H9 (cell line): ENCODE results near the gene FOS. TPM values are rescaled to one million over a fixed set of nuclear protein-coding genes. Genes with fewer than 3 reads are reported as not detected.
A peak's percentile ranks its signal among the peaks of the same experiment; 100 is the strongest.

ENCODE experiments used
- DNase-seq: peaks from one replicate; pipeline ENCODE4 v3.0.0-alpha.2; 2017
- H2AFZ ChIP-seq: one replicate; pipeline ENCODE4 v1.6.1; 2013; ENCODE audit warnings: mild to moderate bottlenecking, low read length, control low read depth, moderate library complexity
- H2AK5ac ChIP-seq: 2 replicates; pipeline ENCODE4 v1.6.1; 2013; ENCODE audit warnings: low read length, control low read depth, mixed read lengths; ENCODE audit not compliant: insufficient read length
- H2BK120ac ChIP-seq: one replicate; pipeline ENCODE4 v1.6.1; 2013; ENCODE audit warnings: low read depth, mild to moderate bottlenecking, low read length, control low read depth, inconsistent platforms; ENCODE audit not compliant: poor library complexity, severe bottlenecking
- H2BK12ac ChIP-seq: 2 replicates; pipeline ENCODE4 v1.6.1; 2013; ENCODE audit warnings: low read length, control low read depth, mixed read lengths, low read depth; ENCODE audit not compliant: insufficient read length
- H2BK15ac ChIP-seq: 2 replicates; pipeline ENCODE4 v1.6.1; 2013; ENCODE audit warnings: low read depth, low read length, control low read depth
- H2BK20ac ChIP-seq: one replicate; pipeline ENCODE4 v1.6.1; 2013; ENCODE audit warnings: low read depth, mild to moderate bottlenecking, low read length, control low read depth, inconsistent platforms; ENCODE audit not compliant: poor library complexity, severe bottlenecking
- H2BK5ac ChIP-seq: 2 replicates; pipeline ENCODE4 v1.6.1; 2013; ENCODE audit warnings: low read length, control low read depth, mixed read lengths; ENCODE audit not compliant: insufficient read length
- H3K14ac ChIP-seq: 2 replicates; pipeline ENCODE4 v1.6.1; 2013; ENCODE audit warnings: low read length, control low read depth; ENCODE audit not compliant: insufficient read depth
- H3K18ac ChIP-seq: 2 replicates; pipeline ENCODE4 v1.6.1; 2013; ENCODE audit warnings: low read depth, mild to moderate bottlenecking, mixed read lengths, low read length, control low read depth; ENCODE audit not compliant: insufficient read length
- H3K23ac ChIP-seq: 2 replicates; pipeline ENCODE4 v1.6.1; 2013; ENCODE audit warnings: low read length, control low read depth, mixed read lengths, low read depth; ENCODE audit not compliant: insufficient read length
- H3K23me2 ChIP-seq: 2 replicates; pipeline ENCODE4 v1.6.1; 2013; ENCODE audit warnings: low read depth, mild to moderate bottlenecking, mixed read lengths, low read length, control low read depth; ENCODE audit not compliant: insufficient read length, poor library complexity, severe bottlenecking
- H3K27ac ChIP-seq: 2 replicates; pipeline ENCODE4 v1.5.1; 2013; ENCODE audit warnings: low read length, control low read depth, mixed read lengths, low read depth; ENCODE audit not compliant: insufficient read length
- H3K27me3 ChIP-seq: 2 replicates; pipeline ENCODE4 v1.6.1; 2013; ENCODE audit warnings: low read length, control low read depth, inconsistent platforms; ENCODE audit not compliant: insufficient read depth
- H3K4ac ChIP-seq: 2 replicates; pipeline ENCODE4 v1.6.1; 2013; ENCODE audit warnings: low read depth, mild to moderate bottlenecking, control low read depth, inconsistent platforms, low read length, moderate library complexity
- H3K4me1 ChIP-seq: 2 replicates; pipeline ENCODE4 v1.6.1; 2013; ENCODE audit warnings: low read length, control low read depth, inconsistent platforms; ENCODE audit not compliant: insufficient read depth
- H3K4me2 ChIP-seq: 2 replicates; pipeline ENCODE4 v1.6.1; 2013; ENCODE audit warnings: low read length, control low read depth, mixed read lengths; ENCODE audit not compliant: insufficient read length, insufficient read depth
- H3K56ac ChIP-seq: 2 replicates; pipeline ENCODE4 v1.6.1; 2013; ENCODE audit warnings: low read depth, mild to moderate bottlenecking, mixed read lengths, low read length, control low read depth; ENCODE audit not compliant: insufficient read length
- H3K79me1 ChIP-seq: 2 replicates; pipeline ENCODE4 v1.6.1; 2013; ENCODE audit warnings: low read depth, mild to moderate bottlenecking, moderate library complexity, low read length, control low read depth, inconsistent platforms; ENCODE audit not compliant: insufficient read depth, poor library complexity, severe bottlenecking
- H3K79me2 ChIP-seq: 2 replicates; pipeline ENCODE4 v1.6.1; 2013; ENCODE audit warnings: low read length, control low read depth, inconsistent platforms; ENCODE audit not compliant: insufficient read depth
- H3K9ac ChIP-seq: 2 replicates; pipeline ENCODE4 v1.6.1; 2013; ENCODE audit warnings: low read length, control low read depth, mixed read lengths; ENCODE audit not compliant: insufficient read length; ENCODE audit errors: extremely low read depth
- H3K9me3 ChIP-seq: one replicate; pipeline ENCODE4 v1.6.1; 2013; ENCODE audit warnings: low read depth, low read length, inconsistent platforms; ENCODE audit not compliant: control insufficient read depth
- H3T11ph ChIP-seq: one replicate; pipeline ENCODE4 v1.6.1; 2013; ENCODE audit warnings: mild to moderate bottlenecking, low read length, control low read depth, inconsistent platforms
- H4K20me1 ChIP-seq: one replicate; pipeline ENCODE4 v1.6.1; 2013; ENCODE audit not compliant: control insufficient read depth, insufficient read length, insufficient read depth
- H4K5ac ChIP-seq: 2 replicates; pipeline ENCODE4 v1.6.1; 2013; ENCODE audit warnings: low read depth, mild to moderate bottlenecking, mixed read lengths, low read length, control low read depth; ENCODE audit not compliant: insufficient read length
- H4K8ac ChIP-seq: replicated peaks from 2 replicates; pipeline ENCODE4 v1.6.1; 2013; ENCODE audit warnings: low read length, control low read depth, mixed read lengths, low read depth; ENCODE audit not compliant: insufficient read length
- H4K91ac ChIP-seq: 2 replicates; pipeline ENCODE4 v1.6.1; 2013; ENCODE audit warnings: low read depth, mild to moderate bottlenecking, moderate library complexity, mixed read lengths, low read length, control low read depth; ENCODE audit not compliant: insufficient read length
- H3K27ac Mint-ChIP-seq, 3 experiments: 2 replicates in 2 of 3; 3 replicates in 1 of 3; pipeline ENCODE4 v1.8.0; 2020 to 2021; ENCODE audit warnings: mixed read lengths in 3 of 3, mild to moderate bottlenecking in 1 of 3, moderate library complexity in 1 of 3
- H3K27me3 Mint-ChIP-seq: 2 replicates; pipeline ENCODE4 v1.8.0; 2021; ENCODE audit warnings: low read depth, mild to moderate bottlenecking, moderate library complexity, mixed read lengths
- H3K36me3 Mint-ChIP-seq, 3 experiments: 2 replicates in 2 of 3; 3 replicates in 1 of 3; pipeline ENCODE4 v1.8.0; 2020 to 2021; ENCODE audit warnings: low read depth in 3 of 3, mixed read lengths in 3 of 3; ENCODE audit not compliant: insufficient read depth in 1 of 3
- H3K4me1 Mint-ChIP-seq, 2 experiments: 2 replicates each; pipeline ENCODE4 v1.8.0; 2020; ENCODE audit warnings: mixed read lengths in 2 of 2
- H3K4me3 Mint-ChIP-seq, 2 experiments: 2 replicates in 1 of 2; 3 replicates in 1 of 2; pipeline ENCODE4 v1.8.0; 2020 to 2021; ENCODE audit warnings: mild to moderate bottlenecking in 2 of 2, mixed read lengths in 2 of 2, moderate library complexity in 1 of 2
- H3K9me3 Mint-ChIP-seq, 2 experiments: 2 replicates in 1 of 2; 3 replicates in 1 of 2; pipeline ENCODE4 v1.8.0; 2020; ENCODE audit warnings: mild to moderate bottlenecking in 2 of 2, mixed read lengths in 2 of 2, moderate library complexity in 1 of 2
- CTCF ChIP-seq: fragments of 200-600 bp; sonication (generic); conservative IDR thresholded peaks from 3 replicates; pipeline ENCODE4 v1.8.0; 2021; ENCODE audit warnings: antibody characterized with exemption, mild to moderate bottlenecking
- WGBS: extraction: QIAGEN DNeasy Blood & Tissue Kit; methylation state at CpG from one replicate; pipeline ENCODE4 v1.1.7; 2013; ENCODE audit warnings: missing lambda C conversion rate, low lambda C conversion rate, mixed read lengths; ENCODE audit not compliant: insufficient read length; ENCODE audit errors: extremely low coverage; 5-methylcytosine and 5-hydroxymethylcytosine counted together
- total RNA-seq: library from RNA; stranded (reverse); gene quantifications from 2 replicates; pipeline ENCODE4 v1.2.1, GENCODE V29; 2021

The FOS gene
- total RNA-seq, 1 experiment from 2014 or later: 33.9 TPM

- Histone ChIP-seq H3K4me1 (no peaks in the 10 kb centered on the region), H3K9ac (no peak overlapping the region), H4K8ac (no peak overlapping the region), H3K4me2 (no peak overlapping the region), H3K9me3 (no peaks in the 10 kb centered on the region), H3K4ac (no peak overlapping the region), H4K91ac (no peak overlapping the region), H2BK5ac (no peak overlapping the region), H3K56ac (no peak overlapping the region), H3K79me2 (no peaks in the 10 kb centered on the region), H3K23me2 (no peaks in the 10 kb centered on the region), H2BK12ac (no peak overlapping the region), H3K79me1 (no peaks in the 10 kb centered on the region), H4K5ac (no peak overlapping the region), H4K20me1 (no peaks in the 10 kb centered on the region), H2BK120ac (no peak overlapping the region), H2AFZ (no peak overlapping the region), H3K14ac (no peak overlapping the region), H3K27ac (no peak overlapping the region), H2AK5ac (no peak overlapping the region), H2BK15ac (no peak overlapping the region), H3K27me3 (no peaks in the 10 kb centered on the region; the same call in 1 of the 2 replicates), H3K18ac (no peak overlapping the region), H3T11ph (no peak overlapping the region), H2BK20ac (peak overlapping the region; percentile 14), H3K23ac (no peak overlapping the region)
- no peak for TF ChIP-seq CTCF
- no peak for DNase-seq
- no peak overlapping the region for H3K27ac Mint-ChIP-seq
- no peaks in the 10 kb centered on the region for H3K9me3 Mint-ChIP-seq
- no CpG with 5 or more reads among the region's 9 CpGs for WGBS
- peaks cover 20 to 23% of the 10 kb centered on the region in 2 experiments for H3K4me1 Mint-ChIP-seq
- H3K36me3 Mint-ChIP-seq: no peaks in the 10 kb centered on the region
- no peak overlapping the region for H3K4me3 Mint-ChIP-seq
- H3K27me3 Mint-ChIP-seq: peaks cover 49% of the 10 kb centered on the region
Measured at GRCh38 chr14:75271514-75271913, 7.1 kb upstream of the FOS start.
